Heart right ventricle (tissue), 16 donors: Measurements from ENCODE around the gene CDKN2B-AS1. TPM values are rescaled to one million over a fixed set of nuclear protein-coding genes. Genes with fewer than 3 reads are reported as not detected.

Source experiments
- ATAC-seq, 8 donors: fragments of 200-7000 bp; cut with Tn5 transposase; one replicate each; pipeline ENCODE4 v1.9.1; 2020; ENCODE audit warnings: mild to moderate bottlenecking in 8 of 8, moderate library complexity in 8 of 8, moderate number of reproducible peaks in 1 of 8
- DNase-seq, 2 donors: peaks; one replicate each; pipeline ENCODE4 v3.0.0-alpha.2; 2020
- H3K27ac ChIP-seq, 10 donors: fragments of 200-600 bp; sonication (generic) in 2 of 10; one replicate each; pipeline versions ENCODE4 v1.5.0 to v1.8.0; 2020 to 2022; ENCODE audit warnings: mild to moderate bottlenecking in 3 of 10
- H3K27me3 ChIP-seq, 7 donors: fragments of 200-600 bp; one replicate each; pipeline ENCODE4 v1.8.0; 2021 to 2022; ENCODE audit warnings: mild to moderate bottlenecking in 2 of 7
- H3K36me3 ChIP-seq, 9 donors: fragments of 200-600 bp; sonication (generic) in 1 of 9; one replicate each; pipeline versions ENCODE4 v1.5.0 to v1.8.0; 2020 to 2022; ENCODE audit warnings: mild to moderate bottlenecking in 2 of 9
- H3K4me1 ChIP-seq, 9 donors: fragments of 200-600 bp; sonication (generic) in 1 of 9; one replicate each; pipeline versions ENCODE4 v1.5.0 to v1.8.0; 2020 to 2022; ENCODE audit warnings: mild to moderate bottlenecking in 4 of 9
- H3K4me3 ChIP-seq, 10 donors: fragments of 200-600 bp; sonication (generic) in 2 of 10; one replicate each; pipeline versions ENCODE4 v1.5.0 to v1.8.0; 2020 to 2022; ENCODE audit warnings: mild to moderate bottlenecking in 7 of 10, moderate library complexity in 2 of 10
- H3K9me3 ChIP-seq, 11 donors: fragments of 200-600 bp in 10 of 11; sonication (generic) in 2 of 11; one replicate each; pipeline versions ENCODE4 v1.5.0 to v1.8.0; 2013 to 2022; ENCODE audit warnings: mild to moderate bottlenecking in 2 of 11, control low read depth in 1 of 11, moderate library complexity in 1 of 11
- WGBS, 2 donors: extraction: QIAGEN DNeasy Blood & Tissue Kit; methylation state at CpG; one replicate each; pipeline ENCODE4 v1.1.7; 2013; ENCODE audit warnings: inconsistent platforms in 1 of 2; 5-methylcytosine and 5-hydroxymethylcytosine counted together
- intact Hi-C, 10 donors: fragments of 100-400 bp; cut with DNase I; formaldehyde crosslinking; loops; one replicate each; pipeline versions ENCODE4 v1.11.1 to v1.14.2; 2022
- polyA plus RNA-seq, 2 donors: library from polyadenylated mRNA; stranded (reverse); fragments of 200-250 nt; gene quantifications; one replicate each; pipeline ENCODE4 v1.2.3, GENCODE V29; 2013
- total RNA-seq, 10 donors: library from RNA; stranded (reverse); fragmentation: NEBNext Ultra II Directional in 3 of 10; extraction: Animal tissue kit (Norgen Biotek cat#: 25700) in 3 of 10; gene quantifications; one replicate each; pipeline versions ENCODE4 v1.2.1 to v1.2.4, GENCODE V29; 2021 to 2023
- TF ChIP-seq, protein P1 (sequence below), 9 donors: fragments of 200-600 bp; sonication (generic) in 2 of 9; IDR thresholded peaks; one replicate each; pipeline versions ENCODE4 v1.5.0 to v1.8.0; 2021 to 2022; ENCODE audit warnings: antibody characterized with exemption in 9 of 9, mild to moderate bottlenecking in 5 of 9, moderate library complexity in 1 of 9
- donor health status: Arrhythmogenic right ventricular cardiomyopathy.
- donor health status: ischemic (EF 13 %, LVEDD 7.1; RV severe dilation, severe dysfunction).
- donor health status: healthy with polysubstance abuse.
- donor health status: DM: no; HTN: yes; CAD: no.
- donor health status: DM: no; HTN: no; CAD: no.
- donor health status: ischemic (EF 25% LVEDD 6.9; RV normal size, moderate dysfunction).
- donor health status: ischemic (EF 25% LVEDD 5.7; RV mildly dilated, moderate dysfunction).
- donor health status: healthy.
- donor health status: DM: yes; HTN: yes; CAD: no.
- donor health status: Ischemic cardiomyopathy.
- donor health status: ischemic (EF 35%, LVEDD 5.7; RV mildly dilated, moderate dysfunction).
- donor health status: nonischemic (EF 11% LVEDD 7.7; RV severe dilation, severe dysfunction).
- donor health status: DM: yes; HTN: yes; CAD: no.
- donor health status: PGD.
- donor health status: ischemic (EF 29% LVEDD 5.4; RV normal size, mild dysfunction).
- donor health status: nonischemic (EF 23%, LVEDD 6.1; RV moderate dilation, normal function).

Gene CDKN2B-AS1
- total and polyA plus RNA-seq, 12 donors = 0.14 to 0.45 (median 0.30) TPM; not detected in 9

DNA sequence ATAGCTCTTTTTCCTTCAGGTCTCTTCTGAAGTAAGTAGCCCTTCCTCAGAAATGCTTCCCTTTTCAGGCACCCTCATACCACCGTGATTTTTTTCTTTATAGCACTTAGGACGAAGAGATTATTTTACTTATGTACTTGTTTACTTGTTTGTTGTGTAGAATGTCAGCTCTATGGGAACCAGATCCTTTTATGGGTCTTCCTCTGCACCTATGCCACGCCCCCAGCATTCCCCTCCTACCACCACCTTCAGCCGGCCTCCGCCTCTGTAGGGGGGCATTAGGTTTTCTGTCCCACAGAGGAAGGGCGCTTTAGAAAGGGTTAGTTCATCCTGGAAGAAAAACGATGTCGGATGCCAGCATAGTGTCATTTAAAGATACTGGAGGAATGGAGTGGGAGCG lies 1.8 kb downstream of the CDKN2B-AS1 start:
- ATAC-seq (no peak), DNase-seq (no peak)
- no peaks in the 10 kb centered on the region for H3K9me3 ChIP-seq
- peaks cover 0 to 51% (median 35%) of the 10 kb centered on the region in 7 donors for H3K27me3 ChIP-seq
- TF ChIP-seq, protein P1, sequence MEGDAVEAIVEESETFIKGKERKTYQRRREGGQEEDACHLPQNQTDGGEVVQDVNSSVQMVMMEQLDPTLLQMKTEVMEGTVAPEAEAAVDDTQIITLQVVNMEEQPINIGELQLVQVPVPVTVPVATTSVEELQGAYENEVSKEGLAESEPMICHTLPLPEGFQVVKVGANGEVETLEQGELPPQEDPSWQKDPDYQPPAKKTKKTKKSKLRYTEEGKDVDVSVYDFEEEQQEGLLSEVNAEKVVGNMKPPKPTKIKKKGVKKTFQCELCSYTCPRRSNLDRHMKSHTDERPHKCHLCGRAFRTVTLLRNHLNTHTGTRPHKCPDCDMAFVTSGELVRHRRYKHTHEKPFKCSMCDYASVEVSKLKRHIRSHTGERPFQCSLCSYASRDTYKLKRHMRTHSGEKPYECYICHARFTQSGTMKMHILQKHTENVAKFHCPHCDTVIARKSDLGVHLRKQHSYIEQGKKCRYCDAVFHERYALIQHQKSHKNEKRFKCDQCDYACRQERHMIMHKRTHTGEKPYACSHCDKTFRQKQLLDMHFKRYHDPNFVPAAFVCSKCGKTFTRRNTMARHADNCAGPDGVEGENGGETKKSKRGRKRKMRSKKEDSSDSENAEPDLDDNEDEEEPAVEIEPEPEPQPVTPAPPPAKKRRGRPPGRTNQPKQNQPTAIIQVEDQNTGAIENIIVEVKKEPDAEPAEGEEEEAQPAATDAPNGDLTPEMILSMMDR (IDR thresholded peaks at IDR 0.05) = no peak
- peaks cover 0 to 19% (median 5%) of the 10 kb centered on the region in 9 donors for H3K4me1 ChIP-seq
- no peak overlapping the region for H3K4me3 ChIP-seq
- 60 to 76% methylated on average over 9 of the region's 9 CpGs for WGBS, 2 donors
- H3K27ac ChIP-seq = no peak overlapping the region
- intact Hi-C loops = loop anchor here in 1 of 10 donors (10.0 kb wide), 1 partner anchor 192 kb away; the partner anchor contains the start of gene MTAP
- no peaks in the 10 kb centered on the region for H3K36me3 ChIP-seq

DNA sequence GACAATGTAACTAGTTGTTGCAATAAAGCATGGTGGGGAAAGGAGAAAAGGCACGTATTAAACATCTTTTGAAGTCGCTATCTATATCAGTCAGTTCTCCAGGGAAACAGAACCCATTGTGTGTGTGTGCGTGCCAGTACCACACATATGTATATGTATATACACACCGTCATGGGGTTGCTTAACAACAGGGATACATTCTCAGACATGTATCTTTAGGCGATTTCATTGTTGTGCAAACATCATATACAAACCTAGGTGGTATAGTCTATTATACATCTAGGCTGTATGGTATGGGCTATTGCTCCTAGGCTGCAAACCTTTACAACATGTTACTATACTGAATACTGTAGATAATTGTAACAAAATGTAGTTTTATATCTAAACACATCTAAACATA lies 2.3 kb downstream of the CDKN2B-AS1 start:
- WGBS, 2 donors = 71 to 83% methylated on average over 5 of the region's 5 CpGs
- TF ChIP-seq, protein P1 (IDR thresholded peaks at IDR 0.05) = no peak
- Histone ChIP-seq H3K4me3 (no peak overlapping the region), H3K27me3 (peaks cover 0 to 48% (median 35%) of the 10 kb centered on the region in 7 donors), H3K4me1 (peaks cover 0 to 19% (median 5%) of the 10 kb centered on the region in 9 donors), H3K36me3 (no peaks in the 10 kb centered on the region), H3K27ac (no peak overlapping the region), H3K9me3 (no peaks in the 10 kb centered on the region)
- intact Hi-C loops = loop anchor here in 1 of 10 donors (10.0 kb wide), 1 partner anchor 192 kb away; the partner anchor contains the start of gene MTAP
- no peak for DNase-seq
- no peak for ATAC-seq

DNA sequence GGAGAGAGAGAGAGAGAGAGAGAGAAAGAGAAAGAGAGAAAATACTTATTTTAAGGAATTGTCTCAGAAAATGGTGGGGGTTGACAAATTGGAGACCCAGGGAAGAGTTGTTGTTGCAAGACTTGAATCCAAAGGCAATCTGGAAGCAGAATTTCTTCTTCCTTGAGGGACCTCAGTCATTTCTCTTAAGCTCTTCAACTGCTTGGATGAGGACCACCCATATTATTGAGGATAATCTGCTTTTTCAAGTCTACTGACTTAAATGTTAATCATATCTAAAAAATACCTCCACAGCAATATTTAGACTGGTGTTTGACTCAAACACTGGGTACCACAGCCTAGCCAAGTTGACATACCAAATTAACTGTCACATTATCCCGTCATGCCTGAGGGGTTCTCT lies 2.9 kb downstream of the CDKN2B-AS1 start:
- peaks cover 0 to 19% (median 5%) of the 10 kb centered on the region in 9 donors for H3K4me1 ChIP-seq
- no peak for ATAC-seq
- H3K27ac ChIP-seq = no peak overlapping the region
- H3K36me3 ChIP-seq = no peaks in the 10 kb centered on the region
- TF ChIP-seq, protein P1 (IDR thresholded peaks at IDR 0.05) = no peak
- DNase-seq = no peak
- H3K4me3 ChIP-seq = no peak overlapping the region
- no peaks in the 10 kb centered on the region for H3K9me3 ChIP-seq
- intact Hi-C loops = loop anchor here in 1 of 10 donors (10.0 kb wide), 1 partner anchor 193 kb away; the partner anchor contains the start of gene MTAP
- H3K27me3 ChIP-seq = peaks cover 0 to 48% (median 35%) of the 10 kb centered on the region in 7 donors
- WGBS, 2 donors = 89 to 94% methylated on average over 1 of the region's 1 CpG

DNA sequence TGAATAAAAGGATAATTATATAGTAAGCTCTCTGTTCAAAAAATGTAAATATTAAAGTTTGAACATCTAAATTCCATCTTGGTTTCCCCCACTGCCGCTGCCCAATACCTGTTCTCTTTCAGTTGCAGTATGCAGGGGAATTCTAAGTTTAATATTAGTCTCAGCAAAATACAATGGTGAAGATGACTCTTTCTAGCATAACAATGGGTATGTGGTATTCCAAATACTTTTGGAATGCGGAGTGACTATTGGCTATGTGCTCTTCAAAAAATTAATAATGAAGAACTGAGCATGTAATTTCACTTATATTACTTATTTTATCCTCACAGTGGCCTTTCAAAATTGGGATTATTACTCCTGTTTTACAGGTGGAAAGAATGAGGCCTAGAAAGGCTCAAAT lies 3.4 kb downstream of the CDKN2B-AS1 start:
- H3K9me3 ChIP-seq = no peaks in the 10 kb centered on the region
- DNase-seq = no peak
- H3K4me1 ChIP-seq = peaks cover 0 to 18% (median 5%) of the 10 kb centered on the region in 9 donors
- H3K27ac ChIP-seq = no peak overlapping the region
- H3K27me3 ChIP-seq = peaks cover 0 to 48% (median 35%) of the 10 kb centered on the region in 7 donors
- TF ChIP-seq, protein P1 (IDR thresholded peaks at IDR 0.05) = no peak
- H3K36me3 ChIP-seq = no peaks in the 10 kb centered on the region
- intact Hi-C loops = loop anchor here in 1 of 10 donors (10.0 kb wide), 1 partner anchor 193 kb away; the partner anchor contains the start of gene MTAP
- WGBS, 2 donors = 76 to 90% methylated on average over 2 of the region's 2 CpGs
- ATAC-seq = no peak
- H3K4me3 ChIP-seq = no peak overlapping the region
